ENCODE data around the gene MINDY4B. TPM values are rescaled to one million over a fixed set of nuclear protein-coding genes. Genes with fewer than 3 reads are reported as not detected.

MINDY4B gene
- total RNA-seq = not detected in 2 replicates
- long read RNA-seq = 0 reads

DNA sequence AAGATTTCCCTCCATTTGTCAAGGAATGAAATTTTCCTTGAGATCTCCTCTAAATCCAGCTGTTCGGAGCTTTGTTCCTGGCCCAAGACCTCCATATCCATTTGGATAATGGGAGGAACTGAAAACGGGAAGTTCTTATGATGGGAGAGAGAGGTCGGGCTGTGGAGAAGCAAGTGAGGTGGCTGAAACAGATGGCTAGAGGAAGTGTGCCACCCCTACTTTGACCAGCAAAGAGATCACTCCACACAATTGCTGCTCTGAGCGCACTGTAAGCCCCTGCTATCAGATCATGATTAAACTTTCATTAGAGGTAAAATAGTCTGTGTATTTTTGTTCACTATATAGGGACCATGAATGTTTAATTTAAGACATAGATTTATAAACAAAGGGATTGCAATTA is at the start of gene MINDY4B:
Gene MINDY4B (minus strand): TSS at position 101 of the 400 bp plus-strand sequence. CDS start 0 bp downstream, at position 101.
- H3K27me3 Mint-ChIP-seq = peaks cover under 1% of the 10 kb centered on the region
- H3K4me3 Mint-ChIP-seq (ENCODE audit: low read depth) = no peak within 1 kb of the TSS
- DNase-seq (ENCODE audit: low spot score, unreplicated experiment) = no peak
- no peak within 1 kb of the TSS for H3K27ac Mint-ChIP-seq
- no peaks in the 10 kb centered on the region for H3K36me3 Mint-ChIP-seq (ENCODE audit: insufficient read depth)
- H3K9me3 Mint-ChIP-seq (ENCODE audit: low read depth) = no peaks in the 10 kb centered on the region
- H3K4me1 Mint-ChIP-seq (ENCODE audit: low read depth) = no peaks in the 10 kb centered on the region
- TF ChIP-seq, protein P1, sequence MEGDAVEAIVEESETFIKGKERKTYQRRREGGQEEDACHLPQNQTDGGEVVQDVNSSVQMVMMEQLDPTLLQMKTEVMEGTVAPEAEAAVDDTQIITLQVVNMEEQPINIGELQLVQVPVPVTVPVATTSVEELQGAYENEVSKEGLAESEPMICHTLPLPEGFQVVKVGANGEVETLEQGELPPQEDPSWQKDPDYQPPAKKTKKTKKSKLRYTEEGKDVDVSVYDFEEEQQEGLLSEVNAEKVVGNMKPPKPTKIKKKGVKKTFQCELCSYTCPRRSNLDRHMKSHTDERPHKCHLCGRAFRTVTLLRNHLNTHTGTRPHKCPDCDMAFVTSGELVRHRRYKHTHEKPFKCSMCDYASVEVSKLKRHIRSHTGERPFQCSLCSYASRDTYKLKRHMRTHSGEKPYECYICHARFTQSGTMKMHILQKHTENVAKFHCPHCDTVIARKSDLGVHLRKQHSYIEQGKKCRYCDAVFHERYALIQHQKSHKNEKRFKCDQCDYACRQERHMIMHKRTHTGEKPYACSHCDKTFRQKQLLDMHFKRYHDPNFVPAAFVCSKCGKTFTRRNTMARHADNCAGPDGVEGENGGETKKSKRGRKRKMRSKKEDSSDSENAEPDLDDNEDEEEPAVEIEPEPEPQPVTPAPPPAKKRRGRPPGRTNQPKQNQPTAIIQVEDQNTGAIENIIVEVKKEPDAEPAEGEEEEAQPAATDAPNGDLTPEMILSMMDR (IDR thresholded peaks at IDR 0.05; ENCODE audit: unreplicated experiment) = no peak

DNA sequence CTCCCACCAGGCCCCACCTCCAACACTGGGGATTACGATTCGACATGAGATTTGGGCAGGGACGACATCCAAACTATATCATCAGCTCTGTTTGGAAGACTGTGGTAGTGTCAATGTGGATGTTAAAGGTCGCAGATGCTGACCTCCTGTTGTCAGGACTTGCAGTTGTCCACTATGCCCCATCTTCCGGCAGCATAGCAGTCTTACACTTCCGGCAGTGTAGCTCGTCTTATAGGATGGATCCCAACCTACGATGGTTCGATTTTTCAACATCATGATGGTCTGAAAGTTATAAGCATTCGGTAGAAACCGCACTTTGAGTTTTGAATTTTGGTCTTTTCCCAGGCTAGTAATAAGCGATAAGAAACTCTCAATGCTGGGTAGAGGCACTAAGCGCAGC is 46.7 kb upstream of the MINDY4B start:
- H3K9me3 Mint-ChIP-seq (ENCODE audit: low read depth) = no peaks in the 10 kb centered on the region
- no peaks in the 10 kb centered on the region for H3K36me3 Mint-ChIP-seq (ENCODE audit: insufficient read depth)
- no peaks in the 10 kb centered on the region for H3K4me1 Mint-ChIP-seq (ENCODE audit: low read depth)
- no peak for DNase-seq (ENCODE audit: low spot score, unreplicated experiment)
- TF ChIP-seq, protein P1 (IDR thresholded peaks at IDR 0.05; ENCODE audit: unreplicated experiment) = no peak
- peaks cover 3% of the 10 kb centered on the region for H3K27me3 Mint-ChIP-seq
- no peak overlapping the region for H3K4me3 Mint-ChIP-seq (ENCODE audit: low read depth)
- H3K27ac Mint-ChIP-seq = no peak overlapping the region

DNA sequence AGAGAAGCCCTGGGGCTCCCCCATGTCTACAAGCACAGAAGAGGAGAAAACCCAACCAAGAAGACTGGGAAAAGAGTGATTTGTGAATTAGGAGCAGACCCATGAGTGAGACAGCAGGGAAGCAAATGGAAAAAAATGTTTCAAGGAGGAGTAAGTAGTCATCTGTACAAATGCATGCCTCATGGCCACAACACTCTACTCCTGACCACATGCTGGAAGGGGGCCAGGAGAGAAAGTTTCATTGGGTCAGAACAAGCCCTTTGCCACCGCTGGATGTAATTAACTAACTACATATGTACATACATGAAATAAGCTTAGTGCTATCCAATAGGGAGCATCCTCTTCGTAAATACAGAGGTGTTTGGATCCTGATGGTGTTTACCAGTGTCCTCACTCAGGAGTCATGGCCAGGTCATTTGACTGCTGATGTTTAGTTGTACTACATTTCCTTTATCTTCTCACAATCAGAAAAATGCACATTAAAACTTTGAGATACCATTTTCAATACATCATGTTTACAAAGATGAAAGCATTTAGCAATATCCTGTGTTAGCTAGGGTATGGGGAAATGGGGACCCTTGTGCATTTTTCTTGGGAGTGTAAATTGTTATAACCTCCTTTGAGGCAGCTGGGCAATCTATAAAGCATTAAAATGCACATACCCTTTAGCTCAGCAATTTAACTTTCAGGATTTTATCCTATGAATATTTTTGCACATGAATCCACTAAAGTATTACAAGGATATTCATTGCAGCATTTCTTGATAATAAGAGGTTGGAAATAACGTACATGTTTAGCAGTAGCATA is 40.2 kb upstream of the MINDY4B start:
- TF ChIP-seq, protein P1 (IDR thresholded peaks at IDR 0.05; ENCODE audit: unreplicated experiment) = no peak
- DNase-seq (ENCODE audit: low spot score, unreplicated experiment) = no peak
- Mint-ChIP-seq H3K27ac (no peak overlapping the region), H3K27me3 (peaks cover 3% of the 10 kb centered on the region), H3K36me3 (ENCODE audit: insufficient read depth) (no peaks in the 10 kb centered on the region), H3K4me1 (ENCODE audit: low read depth) (no peaks in the 10 kb centered on the region), H3K4me3 (ENCODE audit: low read depth) (no peak overlapping the region), H3K9me3 (ENCODE audit: low read depth) (no peaks in the 10 kb centered on the region)

DNA sequence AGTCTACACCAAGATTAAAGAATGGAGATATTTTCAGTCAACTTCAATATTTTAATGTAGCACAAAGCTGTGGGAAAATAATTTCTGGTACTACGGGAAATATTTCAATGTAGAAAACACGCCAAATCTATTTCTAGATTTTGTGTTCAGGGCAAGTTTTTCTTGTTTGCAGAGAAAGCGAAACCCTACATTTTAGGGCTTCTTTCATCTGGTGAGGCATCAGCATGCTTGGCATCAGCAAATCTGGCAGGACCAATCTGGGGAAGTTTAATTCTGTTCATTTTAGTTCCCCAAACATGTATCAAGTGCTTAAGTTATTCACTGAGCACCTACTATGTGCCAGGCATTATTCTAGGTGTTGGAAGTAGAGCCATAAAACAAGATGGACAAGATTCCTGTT is 37.0 kb upstream of the MINDY4B start:
- H3K9me3 Mint-ChIP-seq (ENCODE audit: low read depth) = no peaks in the 10 kb centered on the region
- no peak overlapping the region for H3K27ac Mint-ChIP-seq
- H3K4me3 Mint-ChIP-seq (ENCODE audit: low read depth) = no peak overlapping the region
- peaks cover 2% of the 10 kb centered on the region for H3K4me1 Mint-ChIP-seq (ENCODE audit: low read depth)
- H3K36me3 Mint-ChIP-seq (ENCODE audit: insufficient read depth) = no peaks in the 10 kb centered on the region
- no peak for DNase-seq (ENCODE audit: low spot score, unreplicated experiment)
- TF ChIP-seq, protein P1 (IDR thresholded peaks at IDR 0.05; ENCODE audit: unreplicated experiment) = no peak
- H3K27me3 Mint-ChIP-seq = peaks cover 6% of the 10 kb centered on the region

DNA sequence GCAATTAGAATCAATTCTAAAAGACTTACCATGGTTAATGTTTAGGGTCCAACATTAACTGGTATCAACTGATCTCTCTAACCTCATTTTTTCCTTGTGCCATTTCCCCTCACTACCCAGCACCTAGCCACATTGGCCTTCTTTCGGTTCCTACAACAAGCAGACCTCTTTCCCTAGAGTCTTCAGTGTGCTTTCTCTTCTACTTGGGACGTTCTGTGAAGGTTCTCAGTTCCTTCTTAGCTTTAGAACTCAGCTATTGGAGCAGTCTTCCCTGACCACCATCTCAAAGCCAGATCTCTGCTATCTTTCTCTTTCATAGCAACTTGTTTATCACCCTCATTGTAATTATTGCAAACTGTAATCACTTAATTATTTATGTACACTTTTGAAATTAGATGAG is 31.5 kb upstream of the MINDY4B start:
- peaks cover 3% of the 10 kb centered on the region for H3K9me3 Mint-ChIP-seq (ENCODE audit: low read depth)
- peaks cover 2% of the 10 kb centered on the region for H3K4me1 Mint-ChIP-seq (ENCODE audit: low read depth)
- H3K27me3 Mint-ChIP-seq = peaks cover 7% of the 10 kb centered on the region
- H3K4me3 Mint-ChIP-seq (ENCODE audit: low read depth) = no peak overlapping the region
- TF ChIP-seq, protein P1 (IDR thresholded peaks at IDR 0.05; ENCODE audit: unreplicated experiment) = no peak
- H3K27ac Mint-ChIP-seq = no peak overlapping the region
- no peak for DNase-seq (ENCODE audit: low spot score, unreplicated experiment)
- H3K36me3 Mint-ChIP-seq (ENCODE audit: insufficient read depth) = no peaks in the 10 kb centered on the region

Data from progenitor cell of endocrine pancreas (in vitro differentiated cells).